ENCODE results near the gene FAM227A. TPM values are rescaled to one million over a fixed set of nuclear protein-coding genes. Genes with fewer than 3 reads are reported as not detected.
A peak's percentile ranks its signal among the peaks of the same experiment; 100 is the strongest.
"Not testable (repeated sequence)": the region's sequence is repeated elsewhere in the genome, so short reads cannot be mapped to it uniquely, and the experiment has no call there.

The FAM227A gene
- polyA plus RNA-seq, 3 donors = 5.2 to 12.4 (median 10.7) TPM

DNA sequence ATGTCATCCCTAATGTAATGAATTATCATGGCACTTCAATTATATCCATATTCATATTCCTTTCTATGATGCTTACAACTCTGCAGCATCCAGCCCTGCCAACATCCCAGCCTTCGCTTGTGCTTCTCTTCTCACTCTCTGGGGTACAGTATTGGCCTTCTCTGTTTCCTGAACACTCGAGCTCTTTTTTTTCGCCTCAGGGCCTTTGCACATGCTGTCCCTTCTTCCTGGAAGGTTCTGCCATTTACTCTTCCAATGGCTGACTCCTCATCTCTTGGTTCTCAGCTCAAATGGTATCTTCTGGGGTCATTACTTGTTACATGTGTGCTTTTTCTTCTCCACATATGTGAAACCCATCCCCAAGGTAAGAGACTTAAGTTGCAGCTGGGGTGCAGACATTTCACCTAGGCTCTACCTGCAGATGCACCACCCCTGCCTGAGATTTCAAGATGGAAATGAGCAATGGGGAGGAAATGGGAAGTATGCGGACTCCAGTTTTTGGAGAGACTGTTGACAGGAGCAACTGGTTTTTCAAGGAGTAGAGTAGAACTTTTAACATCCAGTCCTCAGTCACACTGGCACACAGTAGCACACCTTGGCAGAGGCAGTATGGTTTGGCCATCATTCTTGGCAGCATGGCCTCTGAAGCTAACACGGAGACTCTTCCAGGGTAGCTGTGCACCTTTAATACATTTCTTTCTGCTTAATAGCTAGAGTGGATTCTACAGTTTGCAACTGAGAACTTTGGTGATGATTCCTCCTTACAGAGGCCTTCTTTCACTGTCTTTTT lies 43.8 kb downstream of the FAM227A start:
- no peak for DNase-seq

DNA sequence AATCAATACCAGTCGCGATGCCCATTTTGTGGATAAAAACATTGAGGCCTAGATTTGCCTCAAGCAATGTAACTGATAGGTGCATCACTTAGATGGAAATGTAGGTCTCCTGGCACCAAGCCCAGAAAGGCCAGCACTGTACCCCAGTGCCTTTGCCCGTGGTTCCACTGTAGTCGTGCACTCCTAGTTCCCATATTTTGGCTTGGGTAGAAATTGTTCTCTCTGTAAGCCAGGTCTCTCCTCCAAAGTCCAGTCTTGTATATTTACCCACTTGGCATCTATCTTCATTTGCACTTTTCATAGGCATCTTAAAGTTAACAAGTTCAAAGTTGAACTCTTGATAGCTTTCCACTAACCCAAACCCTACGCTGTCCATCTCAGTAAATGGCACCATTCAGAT lies 44.6 kb downstream of the FAM227A start:
- no peak for DNase-seq

DNA sequence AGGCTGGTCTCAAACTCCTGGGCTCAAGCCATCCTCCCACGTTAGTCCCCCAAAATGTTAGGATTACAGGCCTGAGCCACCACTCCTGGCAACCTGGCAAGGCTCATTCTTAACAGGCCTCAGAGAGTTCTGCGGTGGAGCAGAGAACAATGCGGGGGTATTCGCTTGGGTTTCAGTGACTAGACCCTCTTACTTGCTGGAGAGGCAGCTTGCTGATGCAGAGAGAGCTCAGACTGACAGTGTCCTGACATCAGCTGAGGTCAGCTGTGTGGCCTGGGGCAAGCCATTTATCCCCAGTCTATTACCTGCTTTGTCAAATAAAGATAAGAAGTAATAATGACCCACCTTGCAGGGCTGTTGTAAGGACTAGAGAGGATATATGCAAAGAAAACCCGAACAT lies 46.0 kb downstream of the FAM227A start:
- DNase-seq = no peak

DNA sequence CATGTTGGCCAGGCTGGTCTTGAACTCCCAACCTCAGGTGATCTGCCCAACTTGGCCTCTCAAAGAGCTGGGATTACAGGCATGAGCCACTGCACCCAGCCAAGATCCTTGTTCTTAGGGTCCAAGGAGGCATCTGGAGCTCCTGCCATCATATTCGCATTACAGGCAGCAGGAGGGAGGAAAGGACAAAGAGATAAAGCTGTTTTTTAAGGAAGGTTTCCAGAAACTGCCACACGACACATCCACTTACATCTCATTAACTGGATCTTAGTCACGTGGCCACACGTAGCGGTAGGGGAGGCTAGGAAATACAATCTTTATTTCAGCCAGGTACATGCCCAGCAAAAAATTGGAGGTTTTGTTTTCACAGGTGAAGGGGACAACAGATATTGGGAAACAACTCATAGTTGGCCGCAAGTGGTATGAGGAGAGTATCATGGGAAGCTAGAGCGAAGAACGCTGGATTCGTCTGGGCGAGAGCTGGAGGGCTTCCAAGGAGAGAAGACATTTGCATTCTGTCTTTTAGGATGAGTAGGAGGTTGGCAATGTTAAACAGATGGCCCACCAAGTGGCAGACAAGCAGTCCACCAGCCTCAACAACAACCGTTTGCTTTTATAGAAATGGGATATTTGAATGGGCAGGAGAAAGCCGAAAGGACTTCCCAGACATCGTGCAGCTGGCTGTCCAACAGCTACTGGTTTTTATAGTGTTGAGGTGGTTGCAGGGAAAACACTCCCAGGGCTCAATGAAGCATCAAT lies 47.0 kb downstream of the FAM227A start:
- peak; percentile 17 for DNase-seq

DNA sequence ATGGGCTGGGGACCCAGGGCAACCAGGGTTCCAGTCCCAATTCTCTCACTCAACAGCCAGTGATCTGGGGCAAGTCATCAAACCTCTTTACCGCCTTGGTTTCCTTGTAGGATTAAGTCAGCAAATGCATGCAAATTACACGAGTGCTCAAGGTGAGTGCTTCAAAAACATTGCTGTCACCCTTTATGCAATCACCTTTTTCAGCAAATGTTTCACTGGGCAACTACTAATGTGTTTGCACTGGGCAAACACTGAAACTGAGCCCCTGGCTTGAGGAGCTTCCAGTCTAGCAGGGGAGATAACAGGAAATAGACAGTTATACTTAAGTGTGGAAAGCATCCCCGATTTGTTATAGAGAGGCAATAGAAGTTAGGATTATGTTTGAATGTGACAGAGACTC lies 48.5 kb downstream of the FAM227A start:
- DNase-seq = no peak

DNA sequence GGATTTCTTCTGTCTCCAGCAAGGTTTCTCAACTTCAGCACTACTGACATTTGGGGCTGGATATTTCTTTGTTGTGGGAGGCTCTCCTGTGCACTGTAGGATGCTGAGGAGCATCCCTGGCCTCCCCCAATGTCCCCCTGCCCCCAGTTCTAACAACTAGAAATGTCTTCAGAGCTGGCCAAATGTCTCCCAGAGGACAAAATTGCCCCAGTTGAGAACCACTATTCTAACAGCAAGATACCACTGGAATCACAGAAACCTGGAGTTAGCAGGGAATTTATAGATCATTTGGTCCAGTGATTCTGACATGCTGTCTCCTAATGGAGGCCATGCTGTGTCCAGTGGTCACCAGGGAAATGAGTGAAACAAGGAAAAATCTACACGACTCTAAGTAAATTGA lies 54.0 kb downstream of the FAM227A start:
- no peak for DNase-seq

DNA sequence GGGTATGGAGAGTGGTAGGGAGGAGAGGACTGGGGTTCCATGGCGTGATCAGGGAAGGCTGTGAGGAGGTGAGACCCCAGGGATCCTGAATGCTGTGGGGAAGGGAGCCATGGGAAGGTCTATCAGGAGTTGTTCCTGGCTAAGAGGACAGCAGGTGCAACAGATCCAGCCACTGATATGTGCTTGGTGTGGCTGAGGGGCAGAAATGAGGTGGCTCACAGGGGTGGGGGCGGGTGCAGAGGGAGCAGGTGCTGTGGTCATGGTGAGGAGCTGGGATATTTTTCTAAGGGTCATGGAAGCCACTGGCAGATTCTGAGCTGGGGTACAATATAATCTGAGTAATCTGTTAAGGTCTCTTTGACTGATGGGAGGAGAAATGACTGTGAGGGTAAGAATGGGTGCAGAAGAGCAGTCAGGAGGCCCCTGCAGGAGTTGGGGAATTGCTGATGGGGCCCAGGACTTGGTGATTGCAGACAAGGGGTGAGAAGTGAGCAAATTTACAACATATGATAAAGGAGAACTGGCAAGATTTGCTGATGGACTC lies 54.9 kb downstream of the FAM227A start:
- DNase-seq = no peak

DNA sequence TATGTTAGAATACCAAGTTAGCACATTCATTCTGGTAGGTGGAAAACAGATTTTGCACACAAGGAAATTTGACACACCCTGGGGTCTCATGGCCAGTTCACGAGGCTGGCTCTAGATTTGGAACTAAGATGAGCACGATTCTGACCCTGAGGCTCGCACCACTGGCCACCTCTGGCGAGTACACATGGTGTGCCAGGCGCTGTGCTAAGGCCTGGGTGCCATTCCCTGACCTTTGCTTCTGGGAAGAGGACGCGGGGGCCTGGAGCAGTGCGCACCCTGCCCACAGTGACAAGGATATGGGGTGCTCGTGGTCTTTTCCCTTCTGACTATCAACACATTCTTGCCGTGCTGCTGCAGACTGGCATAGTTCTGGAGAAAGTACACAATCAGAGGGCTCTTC lies 56.7 kb downstream of the FAM227A start:
- no peak for DNase-seq

DNA sequence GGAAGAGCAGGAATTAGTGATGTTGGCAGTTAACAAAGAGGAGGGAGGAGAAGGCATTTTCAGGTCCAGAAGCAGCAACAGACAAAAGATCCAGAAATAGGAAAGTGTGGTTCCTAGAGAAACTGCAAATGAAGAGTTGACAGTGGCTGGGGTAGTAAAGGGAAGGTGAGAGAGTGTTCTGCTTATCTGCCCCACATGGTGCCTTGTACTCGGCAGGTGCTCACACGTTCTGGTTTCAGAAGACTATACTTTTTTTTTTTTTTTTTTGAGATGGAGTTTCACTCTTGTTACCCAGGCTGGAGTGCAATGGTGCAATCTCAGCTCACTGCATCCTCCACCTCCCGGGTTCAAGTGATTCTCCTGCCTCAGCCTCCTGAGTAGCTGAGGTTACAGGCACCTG lies 73.3 kb downstream of the FAM227A start:
- DNase-seq = not testable (repeated sequence)

DNA sequence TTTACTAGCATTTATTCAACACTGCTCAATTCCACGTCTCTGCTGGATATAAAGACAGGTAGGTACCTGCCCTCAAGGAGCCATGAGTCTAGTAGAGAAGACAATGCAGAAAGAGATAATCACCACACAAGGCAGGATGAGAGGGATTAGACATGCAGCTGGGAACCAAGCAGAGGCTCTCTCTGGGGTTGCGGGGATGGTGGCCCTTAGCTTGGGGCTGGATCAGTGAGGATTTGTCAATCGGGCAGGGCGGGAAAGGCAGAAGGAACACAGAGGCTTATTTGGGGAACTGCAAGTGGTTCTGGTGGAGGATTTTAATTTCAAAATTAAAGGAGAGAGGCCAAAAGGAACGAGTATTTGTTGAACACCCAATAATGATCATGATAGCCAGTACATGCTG lies 77.7 kb downstream of the FAM227A start:
- no peak for DNase-seq

DNA sequence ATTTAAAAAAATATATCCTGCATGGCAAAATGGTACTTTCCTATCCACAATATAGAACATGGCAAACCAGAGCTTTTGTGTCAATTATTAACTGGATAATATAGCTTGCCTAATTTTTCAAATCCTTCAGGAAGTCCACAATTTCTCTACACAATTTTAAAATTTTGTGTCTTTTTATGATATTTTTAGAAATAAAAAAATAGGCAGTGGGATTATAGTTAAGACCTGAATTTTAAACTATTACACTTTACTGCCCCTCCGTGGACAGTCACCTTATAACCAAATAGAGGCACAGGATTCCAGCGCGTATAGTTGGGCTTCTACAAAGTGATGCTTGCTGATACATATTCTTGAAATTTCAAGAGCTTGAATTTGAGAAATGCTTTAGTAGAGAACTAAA lies 84.1 kb downstream of the FAM227A start:
- peak; percentile 53 for DNase-seq

DNA sequence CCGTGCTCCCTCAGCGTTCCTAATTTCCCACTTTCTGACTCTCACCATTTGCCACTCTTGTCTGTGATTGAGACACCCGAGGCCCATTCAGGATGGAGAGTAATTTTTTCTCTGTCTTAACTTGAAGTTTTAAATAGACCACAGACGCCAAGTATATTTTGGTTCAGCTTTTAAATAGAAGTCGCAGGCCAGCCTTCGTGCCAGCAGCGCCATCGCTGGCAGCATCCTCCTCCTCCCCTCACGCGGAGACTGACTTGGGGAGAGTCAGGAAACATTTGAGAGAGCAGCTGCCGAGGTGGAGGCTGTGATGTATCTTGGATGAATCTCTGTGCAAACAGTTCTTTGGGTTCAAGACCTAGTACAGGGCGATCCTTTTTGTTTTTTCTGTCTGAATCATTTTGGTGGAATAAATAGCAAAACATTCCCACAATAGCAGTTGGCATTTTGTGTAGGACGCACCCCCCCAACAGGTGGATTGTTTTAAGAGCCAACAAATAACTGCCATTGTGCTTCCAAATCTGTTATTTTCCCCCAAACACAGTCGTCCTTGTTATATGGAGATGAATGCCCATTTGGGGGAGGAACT lies 85.3 kb downstream of the FAM227A start:
- DNase-seq = no peak

DNA sequence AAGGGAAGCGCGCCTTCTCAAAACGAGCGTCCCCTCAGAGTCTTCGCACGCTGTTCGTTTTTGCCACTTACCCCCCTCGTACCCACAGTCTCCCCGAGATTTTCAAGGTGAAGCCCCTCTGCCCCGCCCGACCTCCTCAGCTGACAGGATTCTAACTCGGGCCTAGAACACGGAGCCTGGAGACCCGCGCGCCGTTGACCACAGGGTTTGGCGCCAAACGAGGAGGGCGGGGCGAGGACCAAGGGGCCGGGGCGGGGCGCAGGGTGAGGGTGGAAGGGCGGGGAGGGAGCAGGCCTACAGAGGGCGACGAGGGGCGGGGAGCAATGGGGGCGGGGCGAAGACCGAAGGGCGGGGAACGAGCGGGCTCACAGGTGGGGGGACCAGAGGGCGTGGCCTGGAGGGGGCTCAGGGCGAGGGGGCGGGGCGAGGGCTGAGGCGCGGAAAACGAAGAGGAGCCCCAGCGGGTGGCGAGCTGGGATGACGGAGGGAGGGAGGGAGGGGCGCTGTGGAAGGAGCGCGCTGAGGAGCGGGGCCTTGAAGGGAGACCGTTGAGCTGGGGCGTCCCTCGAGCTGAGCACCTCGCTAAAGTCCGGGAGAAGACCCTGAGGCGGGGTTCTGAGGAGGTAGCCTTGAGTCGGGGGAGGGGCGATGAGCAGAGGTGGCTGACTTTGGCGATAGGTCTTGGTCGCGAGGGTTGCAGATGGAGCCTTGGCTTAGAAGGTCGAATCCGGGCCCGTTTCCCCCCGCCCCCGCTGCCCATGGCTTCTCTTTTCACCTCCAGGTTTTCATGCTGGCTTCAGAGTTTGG lies 86.0 kb downstream of the FAM227A start, which contains the start of gene DMC1:
Gene DMC1 (minus strand): TSS at position 212 of the 807 bp plus-strand sequence. CDS start 1,927 bp downstream, outside the sequence.
- peak; percentile 93 for DNase-seq

DNA sequence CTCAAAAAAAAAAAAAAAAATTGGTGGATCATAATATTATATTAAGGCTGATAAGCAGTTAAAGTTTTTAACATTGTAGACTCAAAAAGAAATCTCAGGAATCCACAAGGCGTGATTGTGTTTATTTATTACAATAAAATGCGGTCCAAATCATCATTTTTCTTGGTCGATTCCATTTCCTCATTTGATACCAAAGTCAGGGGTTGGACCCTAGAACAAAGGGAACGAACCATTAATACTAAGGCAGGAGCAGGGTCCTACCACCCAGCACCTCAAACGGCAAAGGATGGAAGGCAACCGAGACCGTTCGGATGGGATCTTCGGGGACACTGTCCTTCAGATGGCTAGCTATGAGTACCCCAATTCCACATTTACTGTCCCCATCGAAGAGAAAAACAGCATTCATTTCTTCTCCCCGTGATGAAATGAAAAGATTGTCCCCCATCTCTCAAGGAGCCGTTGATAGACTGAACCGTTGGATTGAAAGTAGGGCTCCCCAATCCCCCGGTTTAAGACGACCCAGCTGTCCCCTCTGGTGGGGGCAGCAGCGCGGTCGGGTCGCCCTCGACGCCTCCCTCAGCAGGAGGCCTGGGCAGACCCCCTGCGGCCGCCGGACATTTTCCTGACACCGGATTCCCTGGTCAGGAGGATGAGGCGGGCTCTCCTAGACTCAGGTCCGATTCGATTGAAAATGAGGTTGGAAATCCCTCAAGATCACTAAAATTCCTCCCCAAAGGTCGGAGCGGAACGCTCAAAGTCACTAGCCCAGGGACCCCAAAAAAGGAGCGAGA lies 86.8 kb downstream of the FAM227A start:
- no peak for DNase-seq

DNA sequence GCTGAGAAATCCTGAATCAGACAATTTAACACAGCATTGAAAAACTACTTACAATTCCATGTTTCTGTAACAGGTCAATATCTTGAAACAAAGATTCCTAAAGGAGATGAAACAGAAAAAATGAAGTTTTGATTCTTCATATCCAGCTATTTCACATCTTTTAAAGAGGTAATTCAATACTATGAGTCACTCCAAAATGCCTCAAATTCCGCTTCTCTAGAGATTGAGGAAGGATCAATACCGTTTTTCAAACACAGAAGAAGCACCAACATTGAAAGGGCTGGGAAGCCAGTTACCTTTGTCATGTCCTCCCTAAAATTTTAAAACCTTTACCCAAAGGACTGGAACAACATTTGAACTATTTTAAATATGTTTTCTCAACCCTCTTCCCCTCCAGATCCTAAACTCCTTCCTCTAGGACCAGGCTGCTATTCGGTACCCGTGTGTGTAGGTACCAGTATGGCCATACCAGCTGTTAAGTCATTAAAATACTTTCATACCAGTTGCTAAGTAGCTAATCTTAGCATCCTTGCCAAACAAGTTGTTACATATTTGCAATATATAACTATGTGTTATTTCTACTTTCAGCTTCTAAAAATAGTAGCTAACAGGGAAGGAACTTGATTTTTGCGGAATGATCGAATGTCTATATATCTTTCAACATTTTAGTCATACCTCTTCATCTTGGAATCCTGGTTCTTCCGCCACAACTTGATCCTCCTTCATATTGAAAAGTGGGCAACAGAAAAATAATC lies 88.5 kb downstream of the FAM227A start:
- no peak for DNase-seq

DNA sequence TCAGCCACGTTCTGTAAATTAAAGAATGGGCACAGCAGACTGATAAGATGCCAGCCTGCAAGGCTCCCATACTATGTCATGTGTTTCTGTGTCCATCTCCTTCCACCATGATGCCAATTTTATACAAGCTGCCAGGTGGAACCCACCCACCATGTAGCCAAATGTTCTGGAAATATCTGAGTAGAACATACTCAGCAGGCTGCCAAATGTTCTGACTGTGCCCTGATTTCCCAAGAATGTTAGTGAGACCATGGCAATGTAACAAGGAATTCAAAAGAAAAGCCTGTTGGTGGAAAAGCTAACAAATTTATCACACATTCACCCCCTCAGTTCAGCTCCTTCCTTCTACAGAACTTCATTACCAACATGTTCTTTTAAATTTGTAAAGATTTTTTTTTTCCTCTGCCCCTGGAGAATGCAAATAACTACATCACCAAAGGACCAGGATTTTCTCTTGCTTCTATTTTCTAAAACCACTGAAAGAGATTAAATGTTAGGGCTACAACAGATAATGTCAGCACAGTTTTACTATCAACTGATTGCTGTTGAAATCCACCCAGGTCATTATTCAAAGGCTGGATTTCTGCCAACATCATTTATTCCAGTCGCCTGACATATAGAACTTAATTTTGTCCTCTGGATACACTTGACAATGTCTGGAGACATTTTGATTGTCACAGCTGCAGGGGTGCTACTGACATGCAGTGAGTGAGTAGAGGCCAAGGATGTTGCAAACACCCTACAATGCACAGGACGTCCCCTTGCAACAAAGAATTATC lies 89.3 kb downstream of the FAM227A start:
- DNase-seq = no peak

DNA sequence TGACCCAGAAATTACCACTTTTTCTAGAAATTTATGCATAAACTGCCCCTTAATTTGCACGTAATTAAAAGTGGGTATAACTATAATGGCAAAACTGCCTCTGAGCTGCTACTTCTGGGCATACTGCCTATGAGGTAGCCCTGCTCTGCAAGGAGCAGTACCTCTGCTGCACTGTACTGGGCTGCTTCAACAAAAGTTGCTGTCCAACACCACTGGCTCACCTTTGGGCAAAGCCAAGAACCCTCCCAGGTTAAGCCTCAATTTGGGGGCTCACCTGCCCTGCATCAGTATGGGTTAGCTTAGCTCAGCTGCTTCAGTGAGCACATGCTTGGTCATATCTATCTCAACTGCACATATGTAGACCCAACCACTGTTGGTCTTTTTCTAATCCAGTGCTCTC lies 90.8 kb downstream of the FAM227A start:
- DNase-seq = no peak

DNA sequence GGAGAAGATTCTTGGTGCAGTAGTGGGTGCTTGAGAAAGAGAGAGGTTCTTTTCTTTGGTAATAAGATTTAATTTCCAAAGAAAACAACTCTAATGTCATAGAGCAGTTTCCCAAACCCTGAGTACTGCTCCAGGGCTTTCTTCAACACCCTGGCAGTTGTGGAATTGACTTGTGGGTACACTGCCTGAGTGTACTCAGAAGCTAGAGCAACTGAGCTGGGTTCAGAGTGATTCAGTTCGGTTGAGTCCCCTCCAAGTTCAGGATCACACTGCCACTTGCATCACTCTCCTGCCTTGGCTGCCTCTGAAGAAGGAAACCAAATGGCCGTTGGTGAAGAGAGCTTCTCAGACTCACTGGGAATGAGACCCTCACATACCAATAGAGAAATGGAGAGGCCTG lies 91.5 kb downstream of the FAM227A start:
- no peak for DNase-seq

DNA sequence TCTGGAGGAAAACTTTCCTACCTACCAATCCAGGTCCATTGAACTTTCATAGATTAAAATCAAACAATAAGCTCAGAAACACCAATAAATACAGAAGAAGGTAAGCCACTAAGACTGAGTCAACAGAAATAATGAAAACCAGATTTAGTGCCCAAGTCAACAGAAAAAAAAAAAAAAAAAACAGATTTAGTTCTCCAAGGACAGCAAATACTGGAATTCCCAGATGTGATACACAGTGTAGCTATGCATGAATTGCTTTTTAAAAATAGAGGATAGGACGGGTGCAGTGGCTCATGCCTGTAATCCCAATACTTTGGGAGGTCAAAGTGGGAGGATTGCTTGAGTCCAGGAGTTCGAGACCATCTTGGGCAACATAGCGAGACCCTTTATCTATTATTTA lies 101.9 kb downstream of the FAM227A start:
- no peak for DNase-seq

All from renal pelvis (tissue), 4 donors.